OCI-LY7 (cell line): ENCODE measurements around the gene REELD1. TPM values are rescaled to one million over a fixed set of nuclear protein-coding genes. Genes with fewer than 3 reads are reported as not detected.

Experiments
- BruUV-seq: library from RNA; stranded (reverse); fragments of 400-500 nt; replicated peaks from 2 replicates; lab custom pipeline; 2021; lab: Mats Ljungman, UMichigan
- CTCF ChIA-PET: fragments of 300-600 bp; sonication (Branson Sonifier 250); formaldehyde crosslinking; loops from one replicate; lab custom pipeline; 2022; ENCODE audit warnings: antibody characterized with exemption; ENCODE audit not compliant: unreplicated experiment; lab: Charles Lee
- POLR2A ChIA-PET: fragments of 300-600 bp; sonication (Branson Sonifier 250); formaldehyde crosslinking; loops from one replicate; lab custom pipeline; 2022; ENCODE audit warnings: antibody characterized with exemption; lab: Charles Lee
- DNase-seq: peaks from one replicate; pipeline ENCODE4 v3.0.0-alpha.2; 2015; ENCODE audit warnings: low spot score
- H2AFZ ChIP-seq: fragments of 200-600 bp; sonication (generic), shearing (Covaris generic); 2 replicates; pipeline ENCODE4 v1.6.1; 2014; ENCODE audit warnings: mild to moderate bottlenecking, antibody characterized with exemption, low read length, moderate library complexity
- H3K27ac ChIP-seq: fragments of 200-600 bp; sonication (generic); 2 replicates; pipeline ENCODE4 v1.5.1; 2014; ENCODE audit warnings: mixed run types, low read depth, mild to moderate bottlenecking, moderate library complexity, low read length, inconsistent platforms; ENCODE audit not compliant: poor library complexity, severe bottlenecking
- H3K36me3 ChIP-seq: fragments of 200-600 bp; sonication (generic); 2 replicates; pipeline ENCODE4 v1.6.1; 2014; ENCODE audit warnings: mild to moderate bottlenecking, antibody characterized with exemption, low read length, moderate library complexity, mixed read lengths; ENCODE audit not compliant: insufficient read depth
- H3K4me1 ChIP-seq: fragments of 200-600 bp; sonication (generic); 2 replicates; pipeline ENCODE4 v1.5.1; 2014; ENCODE audit warnings: mild to moderate bottlenecking, low read length; ENCODE audit not compliant: insufficient read depth, poor library complexity, severe bottlenecking
- H3K4me2 ChIP-seq: fragments of 200-600 bp; sonication (generic); 2 replicates; pipeline ENCODE4 v1.6.1; 2014; ENCODE audit warnings: mild to moderate bottlenecking, low read length
- H3K4me3 ChIP-seq: fragments of 200-600 bp; sonication (generic); 2 replicates; pipeline ENCODE4 v1.5.1; 2014; ENCODE audit warnings: mild to moderate bottlenecking, low read depth, low read length; ENCODE audit not compliant: poor library complexity, severe bottlenecking
- H3K79me2 ChIP-seq: fragments of 200-600 bp; sonication (generic); 2 replicates; pipeline ENCODE4 v1.6.1; 2016; ENCODE audit warnings: low read depth, mild to moderate bottlenecking, low read length, moderate library complexity, mixed read lengths; ENCODE audit not compliant: insufficient read depth
- H3K9me2 ChIP-seq: fragments of 200-600 bp; sonication (generic); 2 replicates; pipeline ENCODE4 v1.6.1; 2016; ENCODE audit warnings: mild to moderate bottlenecking, low read length, mixed read lengths; ENCODE audit not compliant: insufficient read depth
- H3K9me3 ChIP-seq: fragments of 200-600 bp; sonication (generic); 2 replicates; pipeline ENCODE4 v1.6.1; 2014; ENCODE audit warnings: mild to moderate bottlenecking, mixed run types, low read length, mixed read lengths
- H4K20me1 ChIP-seq: fragments of 200-600 bp; sonication (generic); 2 replicates; pipeline ENCODE4 v1.6.1; 2014; ENCODE audit warnings: mild to moderate bottlenecking, antibody characterized with exemption, low read length, moderate library complexity, mixed read lengths; ENCODE audit not compliant: insufficient read depth
- CTCF ChIP-seq: fragments of 200-600 bp; sonication (generic); conservative IDR thresholded peaks from 2 replicates; pipeline ENCODE4 v1.5.1; 2014; ENCODE audit warnings: mild to moderate bottlenecking, antibody characterized with exemption, low read length, moderate library complexity, mixed read lengths
- EZH2phosphoT487 ChIP-seq: fragments of 200-600 bp; sonication (generic); IDR thresholded peaks from 2 replicates; pipeline ENCODE4 v1.6.1; 2018; ENCODE audit warnings: low read depth, borderline replicate concordance, mild to moderate bottlenecking, mixed run types, antibody characterized with exemption, low read length, moderate library complexity, mixed read lengths
- intact Hi-C: fragments of 100-400 bp; cut with micrococcal nuclease; formaldehyde crosslinking; loops from one replicate; pipeline ENCODE4 v1.10.0; 2022; ENCODE audit not compliant: unreplicated experiment
- total RNA-seq, 2 experiments: library from RNA; depleted of rRNA in 1 of 2; stranded (reverse); fragments of >200 nt in 1 of 2; shearing (Covaris generic) in 1 of 2; gene quantifications; 2 replicates each; pipeline ENCODE4 v1.2.3, GENCODE V29; 2014 to 2022

The REELD1 gene
- total RNA-seq, 2 experiments from 2014 or later, result 0.63 TPM; not detected in 1

GRCh38 chr4:146237092-146237491 is 22.8 kb downstream of the REELD1 start:
- Histone ChIP-seq H3K4me3 (no peak overlapping the region), H3K9me2 (no peaks in the 10 kb centered on the region), H3K27ac (no peak overlapping the region), H3K4me2 (no peak overlapping the region), H3K36me3 (no peaks in the 10 kb centered on the region), H3K79me2 (no peaks in the 10 kb centered on the region), H4K20me1 (no peaks in the 10 kb centered on the region), H3K9me3 (no peaks in the 10 kb centered on the region), H3K4me1 (peaks cover 6% of the 10 kb centered on the region), H2AFZ (no peak overlapping the region)
- DNase-seq, result no peak
- no peak for TF ChIP-seq CTCF
- TF ChIP-seq EZH2phosphoT487, result no peak
- ChIA-PET POLR2A (interaction anchor here (1.2 kb wide), 1 partner anchor 23 kb away, joined by 3 read pairs; no protein-coding TSS in a partner anchor), CTCF (no interaction called here)
- no TSS peak for BruUV-seq
- intact Hi-C loops, result no loop called here

GRCh38 chr4:146238107-146238506 is 23.8 kb downstream of the REELD1 start:
- Histone ChIP-seq H3K36me3 (no peaks in the 10 kb centered on the region), H2AFZ (no peak overlapping the region), H3K9me3 (no peaks in the 10 kb centered on the region), H3K79me2 (no peaks in the 10 kb centered on the region), H3K4me2 (no peak overlapping the region), H3K4me3 (no peak overlapping the region), H4K20me1 (no peaks in the 10 kb centered on the region), H3K27ac (no peak overlapping the region), H3K9me2 (no peaks in the 10 kb centered on the region), H3K4me1 (peaks cover 6% of the 10 kb centered on the region)
- TF ChIP-seq CTCF, result no peak
- no peak for TF ChIP-seq EZH2phosphoT487
- POLR2A ChIA-PET, result no interaction called here
- no peak for DNase-seq
- BruUV-seq, result no TSS peak
- intact Hi-C loops, result no loop called here
- CTCF ChIA-PET, result no interaction called here

GRCh38 chr4:146243141-146243882 is 29.0 kb downstream of the REELD1 start:
- ChIA-PET POLR2A (no interaction called here), CTCF (no interaction called here)
- Histone ChIP-seq H3K4me1 (peaks cover 6% of the 10 kb centered on the region), H3K36me3 (no peaks in the 10 kb centered on the region), H2AFZ (no peak overlapping the region), H4K20me1 (no peaks in the 10 kb centered on the region), H3K27ac (no peak overlapping the region), H3K4me3 (no peak overlapping the region), H3K9me2 (no peaks in the 10 kb centered on the region), H3K9me3 (no peaks in the 10 kb centered on the region), H3K79me2 (no peaks in the 10 kb centered on the region), H3K4me2 (no peak overlapping the region)
- TF ChIP-seq EZH2phosphoT487, result no peak
- TF ChIP-seq CTCF, result peak; percentile 84
- no TSS peak for BruUV-seq
- intact Hi-C loops, result loop anchor here (2.0 kb wide), 1 partner anchor 853 kb away; no protein-coding TSS in a partner anchor
- DNase-seq, result peak; percentile 10
